Stimulated activated naive CD8-positive, alpha-beta T cell treated with anti-CD3 and anti-CD28 coated beads, Interleukin-15, amount 100 ng/mL, for 72 hours (primary cell): ENCODE results near the gene IL1A.
"Not testable (repeated sequence)": the region's sequence is repeated elsewhere in the genome, so short reads cannot be mapped to it uniquely, and the experiment has no call there.

Source experiments
- ATAC-seq: fragments of 150-1000 bp; cut with Tn5 transposase; 2 replicates; pipeline ENCODE4 v1.10.0; 2021; ENCODE audit warnings: mild to moderate bottlenecking, moderate library complexity
- DNase-seq, 2 donors: peaks; one replicate each; pipeline ENCODE4 v3.0.0; 2021 to 2022
- H3K27ac Mint-ChIP-seq, 2 donors: one replicate each; pipeline ENCODE4 v1.8.0; 2022; ENCODE audit warnings: mild to moderate bottlenecking in 2 of 2, mixed read lengths in 2 of 2, moderate library complexity in 2 of 2
- H3K27me3 Mint-ChIP-seq: one replicate; pipeline ENCODE4 v1.8.0; 2022; ENCODE audit warnings: mixed read lengths
- H3K4me1 Mint-ChIP-seq: one replicate; pipeline ENCODE4 v1.8.0; 2022; ENCODE audit warnings: mild to moderate bottlenecking, mixed read lengths
- H3K4me3 Mint-ChIP-seq, 2 donors: one replicate each; pipeline ENCODE4 v1.8.0; 2022; ENCODE audit warnings: mild to moderate bottlenecking in 2 of 2, mixed read lengths in 2 of 2, moderate library complexity in 1 of 2
- H3K9me3 Mint-ChIP-seq, 2 donors: one replicate each; pipeline ENCODE4 v1.8.0; 2022; ENCODE audit warnings: mixed read lengths in 2 of 2

Gene IL1A

DNA sequence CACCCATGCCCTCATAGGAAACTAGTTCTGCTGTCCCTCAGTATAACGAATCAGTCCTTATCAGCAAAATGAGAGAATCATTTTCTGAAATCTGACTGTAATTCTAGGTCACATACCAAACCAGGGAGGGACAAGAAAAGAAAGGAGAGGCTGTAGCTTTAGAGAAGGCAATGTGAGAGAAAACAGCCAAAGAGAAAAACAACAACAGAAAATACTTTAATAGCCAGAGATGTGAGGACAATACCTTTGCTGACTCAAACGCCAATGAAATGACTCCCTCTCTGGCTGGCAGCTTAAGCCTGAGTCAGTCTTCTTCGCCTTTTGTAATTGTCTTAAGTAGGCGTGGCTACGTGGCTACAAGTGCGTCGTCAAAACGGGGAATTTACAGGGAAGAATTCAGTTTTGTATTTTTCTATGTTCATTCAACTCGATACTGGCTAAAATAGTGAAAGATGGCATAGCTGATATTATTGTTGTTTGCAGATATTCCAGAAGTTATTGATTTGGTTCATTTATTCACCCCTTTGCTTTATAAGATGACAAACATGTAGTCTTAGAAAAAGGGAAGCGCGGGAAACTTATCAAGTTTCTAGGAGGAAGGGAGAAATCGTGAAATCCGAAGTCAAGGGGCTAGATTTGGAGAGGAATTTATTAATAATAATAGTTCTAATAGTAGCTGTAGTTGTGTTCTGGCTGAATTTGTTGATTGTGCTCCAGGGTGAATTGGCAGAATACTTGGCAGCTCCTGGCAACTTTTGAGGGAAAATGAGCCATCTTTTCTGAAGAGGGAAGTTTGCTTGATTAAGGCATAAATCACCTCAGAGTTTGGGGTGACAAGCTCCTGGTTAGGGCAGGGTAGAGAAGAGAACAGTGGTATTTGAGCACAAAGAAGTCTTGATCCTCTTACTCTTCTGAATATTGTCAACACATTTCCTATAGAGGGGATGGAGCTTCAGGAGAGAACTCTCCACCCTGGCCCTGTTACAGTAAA lies at the start of gene IL1A:
Gene IL1A, minus strand, starts transcription at position 295 of the 991 bp plus-strand sequence. CDS start 723 bp downstream, outside the sequence.
- no peak for DNase-seq
- ATAC-seq: no peak
- no peak within 1 kb of the TSS for H3K4me3 Mint-ChIP-seq

GRCh38 chr2:112833976-112834375 lies 49.7 kb upstream of the IL1A start:
- H3K9me3 Mint-ChIP-seq: no peaks in the 10 kb centered on the region
- no peak overlapping the region for H3K27ac Mint-ChIP-seq
- DNase-seq (no peak), ATAC-seq (no peak)
- peaks cover 69% of the 10 kb centered on the region for H3K27me3 Mint-ChIP-seq
- H3K4me3 Mint-ChIP-seq: no peak overlapping the region
- peaks cover 12% of the 10 kb centered on the region for H3K4me1 Mint-ChIP-seq

More for the DNA sequence above, at the start of gene IL1A:
- Mint-ChIP-seq H3K27me3 (peaks cover 54% of the 10 kb centered on the region), H3K27ac (no peak within 1 kb of the TSS), H3K4me1 (no peaks in the 10 kb centered on the region), H3K9me3 (no peaks in the 10 kb centered on the region)

- not testable (repeated sequence) for H3K27ac Mint-ChIP-seq, H3K4me3 Mint-ChIP-seq, DNase-seq, H3K9me3 Mint-ChIP-seq, ATAC-seq, H3K4me1 Mint-ChIP-seq
- H3K27me3 Mint-ChIP-seq: peaks cover 68% of the 10 kb centered on the region
Observed at GRCh38 chr2:112833639-112833931, 49.3 kb upstream of the IL1A start.

- DNase-seq (no peak), ATAC-seq (no peak)
- Mint-ChIP-seq H3K27me3 (peaks cover 63% of the 10 kb centered on the region), H3K9me3 (no peaks in the 10 kb centered on the region), H3K4me3 (no peak overlapping the region), H3K4me1 (peaks cover 7% of the 10 kb centered on the region), H3K27ac (no peak overlapping the region)
Observed at GRCh38 chr2:112832841-112833638, 48.7 kb upstream of the IL1A start.

GRCh38 chr2:112831946-112832840 lies 47.9 kb upstream of the IL1A start:
- Mint-ChIP-seq H3K27ac (peak overlapping the region in 1 of 2 donors; percentile 83), H3K27me3 (peaks cover 58% of the 10 kb centered on the region), H3K4me3 (no peak overlapping the region), H3K4me1 (peaks cover 7% of the 10 kb centered on the region), H3K9me3 (no peaks in the 10 kb centered on the region)
- DNase-seq: no peak
- no peak for ATAC-seq

GRCh38 chr2:112831513-112831845 lies 47.2 kb upstream of the IL1A start:
- Mint-ChIP-seq H3K4me1 (peaks cover 7% of the 10 kb centered on the region), H3K9me3 (no peaks in the 10 kb centered on the region), H3K27me3 (peaks cover 56% of the 10 kb centered on the region), H3K27ac (peak overlapping the region in 1 of 2 donors; percentile 83), H3K4me3 (no peak overlapping the region)
- DNase-seq (no peak), ATAC-seq (no peak)

DNA sequence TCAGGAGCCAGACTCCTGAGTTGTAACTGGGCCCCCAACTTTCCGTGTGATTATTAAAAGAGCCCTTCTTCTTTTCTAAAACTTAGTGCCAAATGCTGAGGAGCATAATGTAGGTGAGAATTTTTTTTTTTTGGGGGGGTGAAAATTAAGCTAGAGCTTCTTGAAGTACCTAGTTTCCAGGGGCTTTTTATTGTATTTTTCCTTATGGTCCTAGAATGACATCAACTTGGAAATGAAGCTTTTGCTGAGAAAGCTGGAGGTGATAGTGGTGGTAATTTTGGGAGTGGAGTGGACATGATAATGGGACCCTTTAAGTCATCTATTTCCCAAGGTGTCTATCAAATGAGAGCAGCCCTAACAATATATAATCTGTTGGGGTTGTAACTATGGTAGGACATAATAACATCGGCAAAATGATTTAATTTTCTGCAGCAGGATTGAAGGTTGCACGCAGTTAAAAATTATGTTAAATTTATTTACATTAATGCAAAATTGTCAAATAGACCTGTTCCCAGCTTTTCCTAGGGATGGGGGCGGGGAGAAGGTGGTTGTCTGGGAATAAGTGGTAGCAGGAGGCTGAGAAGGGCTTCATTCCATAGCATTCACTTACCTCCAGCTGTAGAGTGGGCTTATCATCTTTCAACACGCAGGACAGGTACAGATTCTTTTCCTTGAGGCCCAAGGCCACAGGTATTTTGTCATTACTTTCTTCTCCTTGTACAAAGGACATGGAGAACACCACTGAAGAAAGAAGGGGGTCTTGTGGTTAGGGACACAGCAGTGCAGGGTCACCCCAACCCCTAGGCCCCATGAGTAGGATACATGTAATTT lies 46.6 kb upstream of the IL1A start:
- no peak for ATAC-seq
- no peak overlapping the region for H3K4me3 Mint-ChIP-seq
- peaks cover 7% of the 10 kb centered on the region for H3K4me1 Mint-ChIP-seq
- H3K9me3 Mint-ChIP-seq: no peaks in the 10 kb centered on the region
- DNase-seq: no peak
- peaks cover 50% of the 10 kb centered on the region for H3K27me3 Mint-ChIP-seq
- H3K27ac Mint-ChIP-seq: peak overlapping the region in 1 of 2 donors; percentile 83

- Mint-ChIP-seq H3K4me1 (peaks cover 7% of the 10 kb centered on the region), H3K4me3 (no peak overlapping the region), H3K9me3 (no peaks in the 10 kb centered on the region), H3K27ac (peak overlapping the region in 1 of 2 donors; percentile 60), H3K27me3 (peaks cover 43% of the 10 kb centered on the region)
- ATAC-seq: no peak
- DNase-seq: no peak
Observed at GRCh38 chr2:112829961-112830681, 45.8 kb upstream of the IL1A start.

DNA sequence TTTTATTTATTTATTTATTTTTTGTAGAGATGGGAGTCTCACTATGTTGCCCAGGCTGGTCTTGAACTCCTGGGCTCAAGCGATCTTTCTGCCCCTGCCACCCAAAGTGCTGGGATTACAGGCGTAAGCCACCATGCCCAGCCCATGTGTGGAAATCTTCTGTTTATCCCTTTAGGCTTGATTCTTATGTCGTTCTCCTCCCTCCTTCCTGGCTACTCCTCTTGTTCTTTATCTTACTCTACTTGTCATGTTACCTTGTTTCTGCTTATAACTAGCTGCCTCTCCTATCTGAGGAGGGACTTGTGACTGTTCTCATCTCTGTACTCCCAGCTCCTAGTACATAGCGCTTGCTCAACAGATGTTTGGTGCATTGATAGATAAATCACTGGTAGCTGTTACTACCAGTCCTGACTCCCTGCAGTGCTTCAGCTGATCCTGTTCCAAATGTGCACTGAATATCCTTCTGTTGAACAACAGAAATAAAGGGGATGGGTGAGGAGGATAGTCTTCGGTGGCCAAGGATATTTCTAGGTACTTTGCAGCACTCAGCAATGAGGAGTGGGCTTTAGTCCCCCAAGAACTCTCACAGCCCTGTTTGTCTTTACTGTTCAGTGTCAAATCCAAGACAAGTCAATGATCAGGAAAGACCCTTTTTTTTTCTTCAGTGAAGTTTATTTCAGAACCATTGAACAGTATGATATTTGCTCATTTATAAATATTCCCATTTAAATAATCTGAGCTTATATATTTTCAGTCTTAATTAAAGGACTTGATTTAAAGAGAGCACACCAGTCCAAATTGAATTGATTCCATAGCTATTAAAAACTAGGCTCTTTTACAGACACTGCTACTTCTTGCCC lies 45.0 kb upstream of the IL1A start:
- Mint-ChIP-seq H3K4me3 (no peak overlapping the region), H3K27ac (peak overlapping the region in 1 of 2 donors; percentile 60), H3K4me1 (peaks cover 7% of the 10 kb centered on the region), H3K27me3 (peaks cover 40% of the 10 kb centered on the region), H3K9me3 (no peaks in the 10 kb centered on the region)
- no peak for DNase-seq
- ATAC-seq: no peak

DNA sequence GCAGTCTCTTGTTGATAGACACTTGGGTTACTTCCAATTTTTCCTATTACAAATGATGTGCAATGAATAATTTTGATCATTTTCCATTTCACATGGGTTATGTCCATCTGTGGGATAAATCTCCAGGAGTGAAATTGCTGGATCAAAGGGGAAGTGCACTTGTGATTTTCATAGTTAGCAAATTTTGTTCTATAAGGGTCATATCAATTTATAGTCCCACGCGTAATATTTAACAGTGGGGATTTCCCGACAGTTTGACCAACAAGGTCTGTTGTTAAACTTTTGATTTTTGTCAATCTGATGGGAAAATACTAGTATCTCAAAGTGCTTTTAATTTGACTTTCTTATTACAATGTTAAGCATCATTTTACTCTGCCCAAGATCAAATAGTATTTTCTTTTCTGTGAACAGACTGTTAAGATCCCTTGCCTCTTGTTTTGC lies 44.0 kb upstream of the IL1A start:
- DNase-seq (no peak), ATAC-seq (no peak)
- Mint-ChIP-seq H3K9me3 (no peaks in the 10 kb centered on the region), H3K27me3 (peaks cover 40% of the 10 kb centered on the region), H3K4me1 (peaks cover 10% of the 10 kb centered on the region), H3K27ac (no peak overlapping the region), H3K4me3 (no peak overlapping the region)

DNA sequence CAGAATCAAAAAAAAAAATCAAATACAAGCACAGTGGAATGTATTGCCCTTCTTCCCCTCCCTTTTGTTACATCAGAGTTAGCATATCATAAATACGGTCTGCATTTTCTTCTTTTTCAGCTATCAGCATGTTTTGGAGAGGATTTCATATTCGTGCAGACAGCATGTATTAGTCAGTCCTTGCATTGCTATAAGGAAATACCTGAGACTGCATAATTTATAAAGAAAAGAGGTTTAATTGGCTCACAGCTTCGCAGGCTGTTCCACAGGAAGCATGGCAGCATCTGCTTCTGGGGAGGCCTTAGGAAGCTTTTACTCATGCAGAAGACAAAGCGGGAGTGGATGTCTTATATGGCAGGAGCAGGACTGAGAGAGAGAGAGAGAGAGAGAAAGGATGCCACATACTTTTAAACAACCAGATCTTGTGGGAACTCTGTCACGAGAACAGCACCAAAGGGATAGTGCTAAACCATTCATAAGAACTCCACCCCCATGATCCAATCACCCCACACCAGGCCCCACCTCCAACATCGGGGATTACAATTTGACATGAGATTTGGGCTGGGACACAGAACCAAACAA lies 43.4 kb upstream of the IL1A start:
- Mint-ChIP-seq H3K27ac (no peak overlapping the region), H3K4me1 (peaks cover 13% of the 10 kb centered on the region), H3K9me3 (no peaks in the 10 kb centered on the region), H3K4me3 (no peak overlapping the region), H3K27me3 (peaks cover 43% of the 10 kb centered on the region)
- DNase-seq: no peak
- ATAC-seq: no peak

DNA sequence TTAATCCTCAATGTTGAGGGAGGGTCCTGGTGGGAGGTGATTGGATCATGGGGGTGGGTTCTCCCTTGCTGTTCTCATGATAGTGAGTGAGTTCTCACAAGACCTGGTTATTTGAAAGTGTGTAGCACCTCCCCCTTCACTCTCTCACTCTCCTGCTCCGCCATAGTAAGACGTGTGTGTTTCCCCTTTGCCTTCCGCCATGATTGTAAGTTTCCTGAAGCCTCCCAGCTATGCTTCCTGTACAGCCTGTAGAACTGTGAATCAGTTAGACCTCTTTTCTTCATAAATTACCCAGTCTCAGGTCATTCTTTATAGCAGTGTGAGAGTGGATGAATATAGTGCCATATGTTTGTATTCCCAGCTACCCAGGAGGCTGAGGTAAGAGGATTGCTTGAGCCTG lies 42.7 kb upstream of the IL1A start:
- H3K27me3 Mint-ChIP-seq: peaks cover 43% of the 10 kb centered on the region
- no peak for DNase-seq
- peaks cover 20% of the 10 kb centered on the region for H3K4me1 Mint-ChIP-seq
- no peak overlapping the region for H3K4me3 Mint-ChIP-seq
- no peaks in the 10 kb centered on the region for H3K9me3 Mint-ChIP-seq
- H3K27ac Mint-ChIP-seq: no peak overlapping the region
- ATAC-seq: no peak

DNA sequence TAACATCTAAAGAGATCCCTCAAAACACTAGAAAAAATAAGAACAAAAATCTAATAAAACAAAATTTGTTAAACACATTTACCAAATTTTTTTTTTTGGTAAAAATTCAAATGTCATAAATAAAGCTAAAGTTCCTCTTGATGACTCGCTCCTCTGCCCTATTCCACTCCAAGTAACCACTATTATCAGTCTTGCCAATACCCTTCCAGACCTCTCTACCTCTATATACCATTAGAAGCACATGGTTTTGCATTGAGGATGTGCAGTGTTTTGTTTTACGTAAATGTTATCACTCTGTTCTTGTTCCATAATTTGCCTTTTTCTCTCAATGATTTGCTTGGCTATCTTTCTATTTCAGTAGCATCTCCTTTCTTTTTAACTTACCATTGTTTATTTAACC lies 41.4 kb upstream of the IL1A start:
- ATAC-seq (no peak), DNase-seq (no peak)
- Mint-ChIP-seq H3K4me3 (no peak overlapping the region), H3K27me3 (peaks cover 32% of the 10 kb centered on the region), H3K9me3 (no peaks in the 10 kb centered on the region), H3K27ac (no peak overlapping the region), H3K4me1 (peaks cover 24% of the 10 kb centered on the region)
